BE2C (cell line): ENCODE measurements around the gene NANS.

Experiments used
- DNase-seq: peaks from one replicate; pipeline ENCODE4 v3.0.0-alpha.2; 2020
- H3K27me3 ChIP-seq: fragments of 250-450 bp; sonication (Bioruptor Pico); 2 replicates; pipeline ENCODE4 v1.5.1; 2020; ENCODE audit warnings: mild to moderate bottlenecking
- H3K36me3 ChIP-seq: fragments of 250-450 bp; sonication (Bioruptor Pico); 2 replicates; pipeline ENCODE4 v1.5.1; 2020; ENCODE audit warnings: mild to moderate bottlenecking
- H3K4me1 ChIP-seq: fragments of 250-450 bp; sonication (Bioruptor Pico); 2 replicates; pipeline ENCODE4 v1.5.1; 2020
- H3K4me3 ChIP-seq: 2 replicates; pipeline ENCODE4 v1.5.1; 2011; ENCODE audit warnings: low read depth, low read length
- H3K9me3 ChIP-seq: fragments of 250-450 bp; sonication (Bioruptor Pico); 2 replicates; pipeline ENCODE4 v1.5.1; 2020
- CTCF ChIP-seq: IDR thresholded peaks from 2 replicates; pipeline ENCODE4 v1.5.1; 2012; ENCODE audit warnings: mild to moderate bottlenecking, low read depth, low read length

Gene NANS

GRCh38 chr9:98091735-98092612 lies 35.4 kb downstream of the NANS start:
- no peak for DNase-seq
- Histone ChIP-seq H3K36me3 (peaks cover 8% of the 10 kb centered on the region), H3K4me3 (no peak overlapping the region), H3K27me3 (no peaks in the 10 kb centered on the region), H3K9me3 (no peaks in the 10 kb centered on the region), H3K4me1 (no peaks in the 10 kb centered on the region)
- TF ChIP-seq CTCF = no peak

GRCh38 chr9:98092613-98092931 lies 36.0 kb downstream of the NANS start:
- no peak for DNase-seq
- H3K9me3 ChIP-seq = no peaks in the 10 kb centered on the region
- no peak overlapping the region for H3K4me3 ChIP-seq
- H3K36me3 ChIP-seq = peaks cover 12% of the 10 kb centered on the region
- no peaks in the 10 kb centered on the region for H3K27me3 ChIP-seq
- no peaks in the 10 kb centered on the region for H3K4me1 ChIP-seq
- TF ChIP-seq CTCF = no peak

- TF ChIP-seq CTCF = no peak
- no peaks in the 10 kb centered on the region for H3K27me3 ChIP-seq
- no peak overlapping the region for H3K4me3 ChIP-seq
- H3K4me1 ChIP-seq = no peaks in the 10 kb centered on the region
- peaks cover 24% of the 10 kb centered on the region for H3K36me3 ChIP-seq
- no peak for DNase-seq
- no peaks in the 10 kb centered on the region for H3K9me3 ChIP-seq
These were observed 37.8 kb downstream of the NANS start for GRCh38 chr9:98094316-98094715.

GRCh38 chr9:98094851-98095250 lies 38.3 kb downstream of the NANS start:
- peaks cover 24% of the 10 kb centered on the region for H3K36me3 ChIP-seq
- H3K27me3 ChIP-seq = no peaks in the 10 kb centered on the region
- no peak for TF ChIP-seq CTCF
- DNase-seq = no peak
- no peaks in the 10 kb centered on the region for H3K4me1 ChIP-seq
- no peak overlapping the region for H3K4me3 ChIP-seq
- no peaks in the 10 kb centered on the region for H3K9me3 ChIP-seq

GRCh38 chr9:98095401-98095800 lies 38.9 kb downstream of the NANS start:
- H3K4me1 ChIP-seq = no peaks in the 10 kb centered on the region
- peaks cover 24% of the 10 kb centered on the region for H3K36me3 ChIP-seq
- DNase-seq = no peak
- TF ChIP-seq CTCF = no peak
- H3K9me3 ChIP-seq = no peaks in the 10 kb centered on the region
- H3K27me3 ChIP-seq = no peaks in the 10 kb centered on the region
- H3K4me3 ChIP-seq = no peak overlapping the region

GRCh38 chr9:98096091-98096490 lies 39.6 kb downstream of the NANS start:
- H3K4me1 ChIP-seq = no peaks in the 10 kb centered on the region
- TF ChIP-seq CTCF = no peak
- no peak for DNase-seq
- no peaks in the 10 kb centered on the region for H3K27me3 ChIP-seq
- peaks cover 24% of the 10 kb centered on the region for H3K36me3 ChIP-seq
- H3K9me3 ChIP-seq = no peaks in the 10 kb centered on the region
- no peak overlapping the region for H3K4me3 ChIP-seq
